Panc1 (cell line): ENCODE measurements around the gene SORBS1. TPM values are rescaled to one million over a fixed set of nuclear protein-coding genes. Genes with fewer than 3 reads are reported as not detected.

ENCODE experiments used
- ATAC-seq: fragments of 200-7000 bp; cut with Tn5 transposase; 2 replicates; pipeline ENCODE4 v1.9.1; 2020; ENCODE audit warnings: mild to moderate bottlenecking, moderate library complexity
- BruUV-seq: library from RNA; stranded (reverse); fragments of 400-500 nt; replicated peaks from 2 replicates; lab custom pipeline; 2021; lab: Mats Ljungman, UMichigan
- CTCF ChIA-PET: fragments of 300-600 bp; sonication (Branson Sonifier 250); formaldehyde crosslinking; loops from one replicate; lab custom pipeline; 2022; ENCODE audit warnings: antibody characterized with exemption; lab: Charles Lee
- POLR2A ChIA-PET: fragments of 300-600 bp; sonication (Branson Sonifier 250); formaldehyde crosslinking; loops from one replicate; lab custom pipeline; 2022; ENCODE audit warnings: antibody characterized with exemption; lab: Charles Lee
- DNase-seq: peaks from one replicate; pipeline ENCODE4 v3.0.0-alpha.2; 2010; ENCODE audit warnings: low read depth, low spot score
- H3K27ac ChIP-seq: 2 replicates; pipeline ENCODE4 v1.5.1; 2011; ENCODE audit warnings: mild to moderate bottlenecking, low read length, inconsistent platforms
- H3K27me3 ChIP-seq: fragments of 200-500 bp; sonication (Bioruptor generic); 2 replicates; pipeline ENCODE4 v1.6.0; 2014; ENCODE audit warnings: low read length, inconsistent platforms; ENCODE audit not compliant: control insufficient read depth, insufficient read depth
- H3K36me3 ChIP-seq: fragments of 200-500 bp; sonication (Bioruptor generic); 2 replicates; pipeline ENCODE4 v1.5.1; 2014; ENCODE audit warnings: inconsistent platforms, mild to moderate bottlenecking, low read length, moderate library complexity; ENCODE audit not compliant: control insufficient read depth, insufficient read depth
- H3K4me1 ChIP-seq: 2 replicates; pipeline ENCODE4 v1.5.1; 2011; ENCODE audit warnings: inconsistent platforms, mild to moderate bottlenecking, low read length, moderate library complexity; ENCODE audit not compliant: control insufficient read depth, insufficient read depth
- H3K4me3 ChIP-seq, 2 experiments: 2 replicates each; pipeline ENCODE4 v1.5.1; 2011 to 2012; ENCODE audit warnings: low read depth in 2 of 2, low read length in 2 of 2, mild to moderate bottlenecking in 2 of 2, inconsistent platforms in 1 of 2, moderate library complexity in 1 of 2
- H3K9me3 ChIP-seq: fragments of 200-500 bp; sonication (Bioruptor generic); 2 replicates; pipeline ENCODE4 v1.5.1; 2014; ENCODE audit warnings: low read depth, mild to moderate bottlenecking, inconsistent platforms, low read length, moderate library complexity; ENCODE audit not compliant: control insufficient read depth, insufficient read depth
- CTCF ChIP-seq: fragments of 450-650 bp; IDR thresholded peaks from 2 replicates; pipeline ENCODE4 v1.5.1; 2017; ENCODE audit warnings: mild to moderate bottlenecking
- POLR2AphosphoS5 ChIP-seq: IDR thresholded peaks from 2 replicates; pipeline ENCODE4 v1.6.1; 2012; ENCODE audit warnings: mild to moderate bottlenecking, low read depth, low read length, moderate library complexity
- REST ChIP-seq, 2 experiments: IDR thresholded peaks; 2 replicates each; pipeline ENCODE4 v1.6.1; 2011 to 2012; ENCODE audit warnings: low read depth in 2 of 2, control low read depth in 1 of 2, low read length in 1 of 2, mild to moderate bottlenecking in 1 of 2, moderate library complexity in 1 of 2; ENCODE audit not compliant: insufficient read depth in 1 of 2
- SIN3A ChIP-seq: IDR thresholded peaks from 2 replicates; pipeline ENCODE4 v1.6.1; 2012; ENCODE audit warnings: low read depth, mild to moderate bottlenecking, low read length, moderate library complexity, borderline replicate concordance; ENCODE audit not compliant: insufficient read depth
- TCF7L2 ChIP-seq: IDR thresholded peaks from 2 replicates; pipeline ENCODE4 v1.6.1; 2011; ENCODE audit warnings: mild to moderate bottlenecking, low read depth, low read length, inconsistent platforms
- in situ Hi-C: cut with HindIII; loops from 2 replicates; pipeline ENCODE4 v1.10.0; 2016; ENCODE audit warnings: low sequenced_read_pairs, low pct_unique_long_range_greater_than_20kb
- intact Hi-C: fragments of 100-400 bp; cut with micrococcal nuclease; formaldehyde crosslinking; loops from one replicate; pipeline ENCODE4 v1.10.0; 2022; ENCODE audit not compliant: unreplicated experiment
- total RNA-seq: library from RNA; stranded (reverse); gene quantifications from one replicate; pipeline ENCODE4 v1.2.1, GENCODE V29; 2021; ENCODE audit not compliant: unreplicated experiment

Gene SORBS1
- total RNA-seq, 1 experiment from 2014 or later: 29.4 TPM

GRCh38 chr10:95462740-95463667, 98.2 kb downstream of the SORBS1 start:
- ATAC-seq (no peak; the same call in 1 of the 2 replicates), DNase-seq (no peak)
- in situ Hi-C loops (no loop called here), intact Hi-C loops (no loop called here)
- Histone ChIP-seq H3K4me1 (peaks cover 26% of the 10 kb centered on the region), H3K27me3 (no peaks in the 10 kb centered on the region), H3K36me3 (no peaks in the 10 kb centered on the region), H3K4me3 (no peak overlapping the region), H3K9me3 (no peaks in the 10 kb centered on the region), H3K27ac (no peak overlapping the region)
- POLR2A ChIA-PET: no interaction called here
- no TSS peak for BruUV-seq
- no peak for TF ChIP-seq CTCF
- TF ChIP-seq TCF7L2: no peak
- TF ChIP-seq SIN3A: no peak
- no peak for TF ChIP-seq REST (IDR thresholded peaks at IDR 0.05; ENCODE audit: insufficient read depth in 1 of 2, low read depth in 2 of 2, low read length in 1 of 2)
- no peak for TF ChIP-seq POLR2AphosphoS5
- CTCF ChIA-PET: no interaction called here

- intact Hi-C loops: no loop called here
- ATAC-seq (no peak), DNase-seq (no peak)
- no peak overlapping the region for H3K27ac ChIP-seq
- H3K27me3 ChIP-seq: no peaks in the 10 kb centered on the region
- in situ Hi-C loops: no loop called here
- no peaks in the 10 kb centered on the region for H3K36me3 ChIP-seq
- peaks cover 30% of the 10 kb centered on the region for H3K4me1 ChIP-seq
- no peak for TF ChIP-seq TCF7L2
- no peak for TF ChIP-seq SIN3A
- no peak for TF ChIP-seq REST (IDR thresholded peaks at IDR 0.05; ENCODE audit: insufficient read depth in 1 of 2, low read depth in 2 of 2, low read length in 1 of 2)
- TF ChIP-seq CTCF: no peak
- no peaks in the 10 kb centered on the region for H3K9me3 ChIP-seq
- ChIA-PET CTCF (no interaction called here), POLR2A (no interaction called here)
- H3K4me3 ChIP-seq: no peak overlapping the region
- no TSS peak for BruUV-seq
Measured at GRCh38 chr10:95461611-95462010, 99.6 kb downstream of the SORBS1 start.
